ENCODE measurements around the gene KCNG1. TPM values are rescaled to one million over a fixed set of nuclear protein-coding genes. Genes with fewer than 3 reads are reported as not detected.

KCNG1 gene, protein sequence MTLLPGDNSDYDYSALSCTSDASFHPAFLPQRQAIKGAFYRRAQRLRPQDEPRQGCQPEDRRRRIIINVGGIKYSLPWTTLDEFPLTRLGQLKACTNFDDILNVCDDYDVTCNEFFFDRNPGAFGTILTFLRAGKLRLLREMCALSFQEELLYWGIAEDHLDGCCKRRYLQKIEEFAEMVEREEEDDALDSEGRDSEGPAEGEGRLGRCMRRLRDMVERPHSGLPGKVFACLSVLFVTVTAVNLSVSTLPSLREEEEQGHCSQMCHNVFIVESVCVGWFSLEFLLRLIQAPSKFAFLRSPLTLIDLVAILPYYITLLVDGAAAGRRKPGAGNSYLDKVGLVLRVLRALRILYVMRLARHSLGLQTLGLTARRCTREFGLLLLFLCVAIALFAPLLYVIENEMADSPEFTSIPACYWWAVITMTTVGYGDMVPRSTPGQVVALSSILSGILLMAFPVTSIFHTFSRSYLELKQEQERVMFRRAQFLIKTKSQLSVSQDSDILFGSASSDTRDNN
- 89.3 TPM for polyA plus RNA-seq (2012; ENCODE audit: insufficient read depth, insufficient read length, low read depth)

DNA sequence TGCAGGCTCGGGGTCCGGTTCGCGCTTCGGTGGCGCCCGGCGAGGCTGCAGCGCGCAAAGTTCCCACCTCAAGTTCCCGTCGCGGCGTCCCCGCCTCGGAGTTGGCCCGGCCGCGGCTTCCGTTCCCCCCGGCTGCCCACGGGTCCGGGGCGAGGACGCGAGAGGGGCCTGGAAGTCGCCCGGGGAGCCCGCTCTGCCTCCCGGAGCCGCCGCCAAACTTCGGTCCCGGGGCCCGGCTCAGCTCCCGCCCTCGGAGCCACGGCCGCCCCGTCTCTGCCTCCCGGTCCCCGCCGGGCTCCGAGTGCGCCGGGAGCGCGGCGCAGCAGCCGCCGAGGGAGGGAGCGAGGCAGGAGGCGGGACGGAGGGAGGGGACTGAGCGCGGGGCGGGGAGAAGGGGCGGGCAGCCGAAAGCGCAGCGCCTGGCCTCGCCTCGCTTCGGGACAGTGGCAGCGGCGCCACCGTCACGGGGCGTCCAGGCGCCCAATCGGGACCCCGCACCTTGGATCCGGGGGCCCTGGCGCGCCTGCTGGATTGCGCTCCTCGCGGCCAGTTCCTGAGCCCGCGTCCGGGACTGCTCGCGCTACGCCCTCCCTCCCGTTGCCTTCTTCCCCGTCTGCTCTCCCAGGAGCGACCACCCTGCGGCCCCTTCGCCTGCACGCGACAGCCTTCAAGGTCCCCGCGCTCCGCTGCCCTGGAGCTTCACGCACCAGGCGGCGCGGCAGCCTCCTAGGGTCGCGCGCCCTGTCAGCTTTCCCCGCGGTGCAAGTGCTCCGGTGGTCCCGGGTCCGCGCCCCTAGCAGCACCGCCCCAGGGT, at the start of gene KCNG1:
KCNG1 (minus strand) TSS at position 305 of the 814 bp plus-strand sequence. CDS start 12,769 bp downstream, outside the sequence.
- Histone ChIP-seq H3K4me3 (ENCODE audit: low read depth, low read length) (peak within 1 kb of the TSS; percentile 44), H3K27me3 (peaks cover 28% of the 10 kb centered on the region), H3K9me3 (no peaks in the 10 kb centered on the region), H3K36me3 (no peaks in the 10 kb centered on the region), H3K4me1 (no peaks in the 10 kb centered on the region)
- peak; percentile 84 for DNase-seq
- TF ChIP-seq, protein P1, sequence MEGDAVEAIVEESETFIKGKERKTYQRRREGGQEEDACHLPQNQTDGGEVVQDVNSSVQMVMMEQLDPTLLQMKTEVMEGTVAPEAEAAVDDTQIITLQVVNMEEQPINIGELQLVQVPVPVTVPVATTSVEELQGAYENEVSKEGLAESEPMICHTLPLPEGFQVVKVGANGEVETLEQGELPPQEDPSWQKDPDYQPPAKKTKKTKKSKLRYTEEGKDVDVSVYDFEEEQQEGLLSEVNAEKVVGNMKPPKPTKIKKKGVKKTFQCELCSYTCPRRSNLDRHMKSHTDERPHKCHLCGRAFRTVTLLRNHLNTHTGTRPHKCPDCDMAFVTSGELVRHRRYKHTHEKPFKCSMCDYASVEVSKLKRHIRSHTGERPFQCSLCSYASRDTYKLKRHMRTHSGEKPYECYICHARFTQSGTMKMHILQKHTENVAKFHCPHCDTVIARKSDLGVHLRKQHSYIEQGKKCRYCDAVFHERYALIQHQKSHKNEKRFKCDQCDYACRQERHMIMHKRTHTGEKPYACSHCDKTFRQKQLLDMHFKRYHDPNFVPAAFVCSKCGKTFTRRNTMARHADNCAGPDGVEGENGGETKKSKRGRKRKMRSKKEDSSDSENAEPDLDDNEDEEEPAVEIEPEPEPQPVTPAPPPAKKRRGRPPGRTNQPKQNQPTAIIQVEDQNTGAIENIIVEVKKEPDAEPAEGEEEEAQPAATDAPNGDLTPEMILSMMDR (IDR thresholded peaks at IDR 0.05; ENCODE audit: low read depth, low read length), result no peak

DNA sequence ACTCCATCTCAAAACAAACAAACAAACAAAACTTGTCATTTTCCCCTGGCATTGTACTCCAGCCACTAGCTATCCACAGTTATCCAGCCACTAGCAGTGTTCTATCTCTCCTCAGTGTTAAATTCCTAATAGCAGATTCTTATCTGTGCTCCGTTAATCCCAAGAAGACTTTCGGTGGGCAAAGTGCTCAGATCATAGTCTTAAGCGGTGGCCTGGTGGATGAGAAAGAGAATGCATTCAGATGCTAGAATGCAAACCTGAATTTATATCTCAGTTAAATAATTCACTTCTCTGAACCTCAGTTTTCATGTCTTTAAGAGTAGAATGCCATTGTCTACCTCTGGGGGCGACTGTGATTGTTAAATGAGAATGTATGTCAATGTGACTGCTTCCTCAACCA, 47.7 kb upstream of the KCNG1 start:
- DNase-seq, result no peak
- Histone ChIP-seq H3K9me3 (no peaks in the 10 kb centered on the region; the same call in 1 of the 2 replicates), H3K36me3 (no peaks in the 10 kb centered on the region), H3K27me3 (no peaks in the 10 kb centered on the region), H3K4me1 (no peaks in the 10 kb centered on the region), H3K4me3 (ENCODE audit: low read depth, low read length) (no peak overlapping the region)
- TF ChIP-seq, protein P1 (IDR thresholded peaks at IDR 0.05; ENCODE audit: low read depth, low read length), result no peak

DNA sequence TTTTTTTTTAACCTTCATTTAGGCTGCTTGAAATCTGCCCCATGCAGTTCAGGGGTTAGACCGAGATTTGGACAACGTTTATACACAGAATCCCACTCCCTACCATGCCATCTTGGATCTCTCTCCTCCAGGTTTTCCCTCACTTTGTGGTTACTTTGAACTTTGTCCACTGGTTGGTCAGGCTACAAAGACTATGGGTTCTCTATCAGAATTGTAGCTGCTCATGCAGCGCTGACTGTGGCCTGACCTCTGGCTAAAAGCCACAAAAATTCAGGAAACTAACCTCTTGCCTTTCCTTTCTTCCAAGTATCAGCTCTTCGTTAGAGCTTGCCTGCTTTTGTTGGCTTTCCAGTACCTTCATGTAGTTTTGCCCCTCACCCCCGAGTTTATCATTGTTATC, 44.9 kb upstream of the KCNG1 start:
- TF ChIP-seq, protein P1 (IDR thresholded peaks at IDR 0.05; ENCODE audit: low read depth, low read length), result no peak
- DNase-seq, result no peak

DNA sequence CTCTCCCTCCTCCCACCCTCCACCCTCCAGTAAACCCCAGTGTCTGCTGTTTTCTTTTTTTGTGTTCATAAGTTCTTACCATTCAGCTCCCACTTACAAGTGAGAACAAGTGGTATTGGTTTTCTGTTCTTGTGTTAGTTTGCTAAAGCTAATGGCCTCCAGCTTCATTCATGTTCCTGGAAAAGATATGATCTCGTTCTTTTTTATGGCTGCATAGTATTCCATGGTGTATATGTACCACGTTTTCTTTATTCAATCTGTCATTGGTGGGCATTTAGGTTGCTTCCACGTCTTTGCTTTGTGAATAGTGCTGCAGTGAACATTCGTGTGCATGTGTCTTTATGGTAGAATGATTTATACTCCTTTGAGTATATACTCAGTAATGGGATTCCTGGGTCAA, 42.7 kb upstream of the KCNG1 start:
- H3K9me3 ChIP-seq, result no peaks in the 10 kb centered on the region; the same call in 1 of the 2 replicates
- DNase-seq, result no peak
- no peaks in the 10 kb centered on the region for H3K4me1 ChIP-seq

More for the DNA sequence above, 44.9 kb upstream of the KCNG1 start:
- H3K27me3 ChIP-seq, result no peaks in the 10 kb centered on the region
- H3K36me3 ChIP-seq, result no peaks in the 10 kb centered on the region
- no peaks in the 10 kb centered on the region; the same call in 1 of the 2 replicates for H3K9me3 ChIP-seq
- H3K4me1 ChIP-seq, result no peaks in the 10 kb centered on the region
- H3K4me3 ChIP-seq (ENCODE audit: low read depth, low read length), result no peak overlapping the region

DNA sequence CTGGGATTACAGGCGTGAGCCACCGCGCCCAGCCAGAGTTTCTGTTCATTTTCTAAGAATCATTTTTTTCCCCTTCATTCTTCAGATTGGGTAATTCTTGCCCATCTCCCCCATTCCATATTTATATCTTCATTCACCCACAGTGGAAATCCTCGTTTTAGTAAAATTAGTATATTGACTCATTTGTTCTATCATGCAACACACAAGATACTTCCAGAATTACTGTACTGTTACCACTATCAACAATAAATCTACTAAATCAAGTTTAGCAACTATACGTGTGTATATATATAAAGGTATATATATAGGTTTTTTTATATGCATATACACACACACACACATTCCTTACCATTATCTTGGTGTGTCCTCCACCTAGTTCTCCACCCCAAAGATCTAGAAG, 41.2 kb upstream of the KCNG1 start:
- Histone ChIP-seq H3K4me3 (ENCODE audit: low read depth, low read length) (no peak overlapping the region), H3K36me3 (no peaks in the 10 kb centered on the region), H3K9me3 (no peaks in the 10 kb centered on the region; the same call in 1 of the 2 replicates), H3K4me1 (no peaks in the 10 kb centered on the region), H3K27me3 (no peaks in the 10 kb centered on the region)
- DNase-seq, result no peak
- TF ChIP-seq, protein P1 (IDR thresholded peaks at IDR 0.05; ENCODE audit: low read depth, low read length), result no peak

More for the DNA sequence above, 42.7 kb upstream of the KCNG1 start:
- no peaks in the 10 kb centered on the region for H3K27me3 ChIP-seq
- H3K4me3 ChIP-seq (ENCODE audit: low read depth, low read length), result no peak overlapping the region
- TF ChIP-seq, protein P1 (IDR thresholded peaks at IDR 0.05; ENCODE audit: low read depth, low read length), result no peak
- no peaks in the 10 kb centered on the region for H3K36me3 ChIP-seq
